Uterus (tissue), 2 donors: ENCODE results near the gene IL15RA.

Source experiments
- CTCF ChIP-seq, 4 experiments: fragments of 200-600 bp in 2 of 4; fragments of 450-650 bp in 2 of 4; sonication (generic) in 2 of 4; IDR thresholded peaks; one replicate each; pipeline ENCODE4 v1.5.1; 2016 to 2019; ENCODE audit warnings: antibody characterized with exemption in 4 of 4, mild to moderate bottlenecking in 2 of 4, moderate library complexity in 1 of 4
- POLR2A ChIP-seq, 2 donors: fragments of 450-650 bp; IDR thresholded peaks; one replicate each; pipeline ENCODE4 v1.6.1; 2016; ENCODE audit warnings: antibody characterized with exemption in 2 of 2, mild to moderate bottlenecking in 1 of 2, moderate library complexity in 1 of 2

- TF ChIP-seq CTCF (IDR thresholded peaks at IDR 0.05): no peak
- TF ChIP-seq POLR2A (IDR thresholded peaks at IDR 0.05): no peak
These were observed 41.1 kb upstream of the IL15RA start for GRCh38 chr10:6018422-6018821.
